DMS153 (cell line): ENCODE measurements around the gene TMEM125.

Source experiments
- DNase-seq: peaks from one replicate; lab custom pipeline; 2025; lab: John Stamatoyannopoulos, UW

TMEM125 gene

DNA sequence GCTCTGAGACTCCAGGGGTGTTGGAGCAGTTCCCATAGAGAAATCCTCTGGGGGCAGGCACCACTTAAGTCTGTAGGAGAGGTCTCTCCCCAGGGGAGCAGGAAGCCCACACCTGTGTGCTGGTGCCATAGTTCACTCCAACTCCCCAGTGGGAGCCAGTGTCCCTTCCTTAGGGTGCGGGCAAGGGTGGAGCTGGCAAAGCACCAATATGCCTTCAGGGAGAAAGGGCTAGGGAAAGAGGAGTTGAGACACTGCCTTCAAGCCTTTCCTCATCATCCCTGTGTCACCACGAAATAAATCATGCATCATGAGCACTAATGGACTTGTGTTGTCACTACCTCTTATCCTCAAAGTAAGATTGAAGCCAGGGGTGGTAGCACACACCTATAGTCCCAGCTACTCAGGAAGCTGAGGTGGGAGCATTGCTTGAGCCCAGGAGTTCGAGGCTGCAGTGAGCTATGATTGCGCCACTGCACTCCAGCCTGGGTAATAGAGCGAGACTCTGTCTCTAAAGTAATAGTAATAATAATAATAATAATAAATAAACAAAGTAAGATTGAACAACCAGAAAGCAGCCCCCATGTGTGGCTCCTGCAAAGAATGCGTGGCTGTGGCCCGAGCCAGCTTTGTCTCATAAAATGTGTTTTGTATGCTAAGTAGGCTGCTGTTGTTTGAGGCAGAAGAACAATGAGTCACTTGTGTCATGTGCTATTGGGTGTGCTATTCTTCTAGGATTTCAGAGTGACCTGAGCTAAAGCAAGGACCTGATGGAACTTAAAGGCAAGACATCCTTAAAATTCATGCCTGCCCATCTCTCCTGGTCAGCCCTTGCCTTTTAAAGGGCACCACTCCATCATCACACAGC, 24.3 kb downstream of the TMEM125 start:
- no peak for DNase-seq

DNA sequence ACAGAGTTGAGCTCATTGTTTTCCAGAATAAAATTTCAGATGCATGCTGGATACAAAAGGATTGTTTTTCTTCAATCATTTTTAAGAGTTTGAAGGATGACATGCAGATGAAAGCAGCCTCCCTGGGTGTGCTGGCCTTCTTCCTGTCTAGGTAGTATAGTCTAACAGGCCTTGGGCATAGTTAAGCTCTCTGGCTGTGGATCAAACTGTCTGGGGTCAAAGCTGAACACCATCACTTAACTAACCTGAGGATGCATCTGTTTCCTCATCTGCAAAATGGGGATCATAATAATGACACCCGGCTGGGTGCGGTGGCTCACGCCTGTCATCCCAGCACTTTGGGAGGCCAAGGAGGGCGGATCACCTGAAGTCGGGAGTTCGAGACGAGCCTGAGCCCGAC, 25.0 kb downstream of the TMEM125 start:
- DNase-seq = no peak

DNA sequence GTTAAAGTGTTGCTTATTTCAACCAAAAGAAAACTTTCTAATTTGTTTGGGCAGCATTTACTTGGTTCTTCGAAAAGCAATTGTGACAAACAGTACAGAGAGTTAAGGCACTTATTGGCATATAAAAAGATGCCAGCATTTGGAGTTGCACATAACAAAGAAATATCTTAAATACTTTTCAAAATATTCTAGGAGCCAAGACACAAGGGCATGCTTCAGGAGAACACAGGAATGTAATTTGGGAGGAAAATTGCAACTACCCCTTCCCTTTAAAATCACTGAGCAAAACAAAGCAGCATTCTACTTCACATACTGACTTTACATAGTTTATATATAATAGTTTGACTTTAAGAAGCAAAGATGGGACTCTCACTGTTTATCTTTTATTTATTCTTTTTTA, 26.4 kb downstream of the TMEM125 start:
- DNase-seq = no peak

DNA sequence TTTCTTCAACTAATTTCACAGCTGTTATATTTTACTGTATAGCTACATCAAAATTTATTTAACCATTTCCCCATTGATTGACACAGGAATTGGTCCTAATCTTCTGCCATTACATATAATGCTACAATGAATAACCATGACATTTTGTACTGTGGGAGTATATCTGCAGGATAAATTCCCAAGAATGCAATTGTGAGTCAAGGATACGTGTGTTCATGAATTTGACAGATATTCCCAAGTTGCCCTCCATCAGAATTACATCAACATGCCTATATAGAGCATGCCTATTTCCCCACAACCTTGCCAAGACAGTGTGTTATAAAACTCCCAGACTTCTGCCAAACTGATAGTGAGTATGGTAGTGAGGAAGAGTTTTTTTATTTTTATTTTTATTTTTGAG, 28.3 kb downstream of the TMEM125 start:
- no peak for DNase-seq

DNA sequence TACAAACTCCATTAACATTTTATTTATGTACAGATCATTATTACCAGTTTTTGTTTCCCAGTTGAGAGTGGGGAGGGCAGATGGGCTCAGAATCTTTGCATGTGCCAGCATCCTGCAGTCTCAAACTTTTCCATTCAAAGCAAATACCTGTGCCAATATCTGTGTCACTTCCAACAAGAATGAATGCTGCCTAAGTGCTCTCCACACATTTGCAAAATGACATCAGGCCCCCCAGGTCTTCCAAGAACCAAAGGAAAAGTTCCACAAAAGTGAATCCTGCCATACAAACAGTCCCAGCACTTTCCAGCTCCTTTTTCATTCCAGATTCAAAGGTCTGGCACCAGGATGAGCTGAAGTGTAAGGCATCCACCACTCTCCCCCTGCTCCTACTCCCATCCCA, 29.3 kb downstream of the TMEM125 start:
- no peak for DNase-seq

DNA sequence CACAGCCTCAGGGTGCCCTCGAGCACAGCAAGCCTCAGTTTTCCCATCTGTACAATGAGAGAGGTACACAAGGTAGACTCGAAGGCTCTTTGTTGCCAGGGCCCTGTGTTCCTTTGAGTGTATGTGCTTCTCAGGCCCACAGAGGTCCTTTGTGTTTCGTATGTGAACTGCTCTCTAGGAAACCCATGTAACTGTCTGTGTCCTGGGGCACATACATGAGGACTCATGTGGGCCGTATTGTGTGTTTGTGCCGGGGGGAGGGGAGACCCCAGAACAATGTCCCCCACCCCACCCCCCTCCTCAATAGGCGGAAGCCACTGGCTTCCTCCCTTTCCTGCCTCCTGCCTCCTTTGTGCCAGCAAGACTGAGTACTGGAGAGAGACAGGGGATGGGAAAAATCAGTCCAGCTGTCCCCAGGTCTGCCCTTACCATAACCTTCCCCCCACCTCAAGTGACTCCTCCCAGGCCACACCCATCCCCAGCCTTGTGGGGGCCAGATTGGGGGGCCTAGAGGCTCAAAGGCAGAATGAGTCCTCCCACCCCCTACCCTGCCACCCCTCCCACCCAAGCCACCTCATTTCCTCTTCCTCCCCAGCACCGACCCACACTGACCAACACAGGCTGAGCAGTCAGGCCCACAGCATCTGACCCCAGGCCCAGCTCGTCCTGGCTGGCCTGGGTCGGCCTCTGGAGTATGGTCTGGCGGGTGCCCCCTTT, 30.8 kb downstream of the TMEM125 start, which contains the start of gene TIE1:
TIE1 (plus strand) TSS at position 605 of the 717 bp plus-strand sequence; CDS start at position 695, 90 bp downstream.
- DNase-seq = no peak

DNA sequence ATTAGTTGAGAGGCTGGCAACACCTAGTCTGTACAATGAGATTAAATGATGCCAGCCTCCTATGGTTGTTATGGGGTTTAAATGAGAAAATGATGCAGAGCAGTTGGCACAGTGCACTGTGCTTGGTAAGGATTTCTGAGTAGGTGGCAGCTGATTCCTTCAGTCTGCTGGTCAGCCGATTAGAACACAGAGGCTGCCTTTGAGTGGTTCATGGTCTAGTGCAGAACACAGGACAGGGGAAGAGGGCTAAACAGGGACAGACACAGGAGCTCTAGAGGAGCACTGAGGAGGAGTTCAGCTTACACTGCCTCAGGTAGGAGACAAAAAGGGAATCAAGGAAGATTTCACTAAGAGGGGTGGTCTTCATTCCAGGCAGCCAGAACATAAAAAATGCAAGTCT, 32.4 kb downstream of the TMEM125 start:
- DNase-seq = no peak

DNA sequence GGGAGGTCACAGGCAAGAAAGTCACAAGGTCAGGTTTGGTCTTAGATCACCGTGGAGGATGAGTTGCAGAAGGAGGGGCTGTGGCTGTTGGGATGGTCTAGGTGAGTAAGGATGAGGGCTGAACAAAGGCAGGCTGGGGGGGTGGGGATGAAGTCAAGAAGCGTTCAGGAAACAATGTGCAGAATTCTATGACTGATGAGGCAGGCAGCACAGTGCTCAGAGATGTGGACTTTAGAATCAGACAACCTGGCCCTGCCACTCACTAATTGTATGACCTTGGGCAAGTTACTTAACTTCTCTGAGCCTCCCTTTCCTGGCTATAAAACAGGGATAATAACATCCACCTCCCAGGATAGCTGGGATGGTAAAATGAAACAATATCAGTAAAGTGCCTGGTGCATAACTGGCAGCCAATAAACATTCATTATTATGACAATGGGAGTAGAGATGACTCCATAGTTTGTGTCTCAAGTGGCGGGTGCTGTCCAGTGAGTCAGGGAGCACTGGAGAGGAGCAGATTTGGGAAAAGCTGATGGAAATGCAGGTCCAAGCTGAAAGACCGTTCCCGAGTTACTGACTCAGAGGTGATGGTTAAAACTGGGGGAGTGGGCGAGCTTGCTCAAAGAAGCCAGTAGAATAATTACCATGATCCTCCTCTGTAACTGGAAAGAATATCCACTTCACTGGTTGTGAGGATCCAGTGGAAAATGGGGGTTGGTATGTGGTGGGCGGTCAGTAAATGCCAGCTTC, 33.1 kb downstream of the TMEM125 start:
- DNase-seq = no peak

DNA sequence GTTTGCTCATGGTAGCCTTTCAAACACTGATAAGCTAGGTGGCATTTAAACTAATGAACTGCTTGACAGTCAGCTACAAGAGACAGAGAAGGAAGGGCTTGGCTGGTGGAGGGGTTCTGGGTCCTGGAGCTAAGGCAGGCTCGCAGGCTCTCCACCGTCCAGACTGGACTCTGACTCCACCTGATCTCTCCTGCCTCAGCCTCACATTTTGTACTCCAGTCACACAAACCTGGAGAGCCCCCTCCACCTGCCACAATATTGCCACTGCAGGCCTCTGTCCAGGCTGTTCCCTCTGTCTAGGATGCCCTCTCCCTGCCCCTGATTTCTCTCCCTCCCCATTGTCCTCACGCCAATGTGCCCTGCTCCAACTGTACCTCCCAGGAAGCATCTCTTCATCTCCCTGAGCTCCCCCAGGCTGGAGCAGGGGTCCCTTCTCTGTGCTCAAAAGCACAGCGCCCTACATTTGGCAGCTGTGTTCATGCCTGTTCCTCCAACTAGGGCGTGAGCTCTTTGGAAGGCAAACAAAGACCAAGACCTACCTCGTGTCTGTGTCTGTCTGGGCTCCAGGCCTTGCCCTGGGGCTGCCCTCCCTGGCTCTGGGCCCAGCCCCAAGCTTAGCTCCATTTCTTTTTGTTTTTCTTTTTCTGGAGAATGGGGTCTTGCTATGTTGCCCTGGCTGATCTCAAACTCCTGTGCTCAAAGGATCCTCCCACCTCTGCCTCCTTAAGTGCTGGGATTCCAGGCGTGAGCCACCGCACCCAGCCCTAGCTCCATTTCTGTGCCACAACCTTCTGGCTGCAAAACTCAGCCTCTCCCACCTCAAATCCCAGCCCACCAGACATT, 33.9 kb downstream of the TMEM125 start:
- no peak for DNase-seq

DNA sequence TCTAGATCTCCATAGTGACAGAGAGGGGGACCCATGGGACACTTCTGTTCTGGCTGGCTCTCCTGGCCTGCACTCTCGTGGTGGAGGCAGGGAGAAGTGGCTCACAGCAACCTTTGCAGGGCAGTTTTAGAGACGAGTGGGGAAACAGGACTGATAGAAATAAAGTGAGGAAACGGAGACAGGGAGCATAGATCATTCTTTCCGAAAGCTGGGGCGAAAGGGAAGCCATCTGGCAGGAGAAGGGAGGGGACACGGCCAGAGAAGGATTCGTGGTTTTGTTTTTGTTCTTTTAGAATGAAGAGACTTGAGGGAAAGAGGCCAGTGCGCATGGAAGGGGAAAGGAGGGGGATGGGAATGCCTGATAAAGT, 34.5 kb downstream of the TMEM125 start:
- DNase-seq = no peak

DNA sequence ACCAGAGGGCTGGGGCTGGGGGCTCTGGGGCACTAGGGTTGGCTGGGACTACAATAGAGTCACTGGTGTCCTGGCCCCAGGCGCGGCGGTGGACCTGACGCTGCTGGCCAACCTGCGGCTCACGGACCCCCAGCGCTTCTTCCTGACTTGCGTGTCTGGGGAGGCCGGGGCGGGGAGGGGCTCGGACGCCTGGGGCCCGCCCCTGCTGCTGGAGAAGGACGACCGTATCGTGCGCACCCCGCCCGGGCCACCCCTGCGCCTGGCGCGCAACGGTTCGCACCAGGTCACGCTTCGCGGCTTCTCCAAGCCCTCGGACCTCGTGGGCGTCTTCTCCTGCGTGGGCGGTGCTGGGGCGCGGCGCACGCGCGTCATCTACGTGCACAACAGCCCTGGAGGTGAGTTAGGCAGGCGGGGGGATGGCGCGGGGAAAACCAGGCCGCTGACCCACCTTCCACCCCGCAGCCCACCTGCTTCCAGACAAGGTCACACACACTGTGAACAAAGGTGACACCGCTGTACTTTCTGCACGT, 35.1 kb downstream of the TMEM125 start:
- DNase-seq = no peak

DNA sequence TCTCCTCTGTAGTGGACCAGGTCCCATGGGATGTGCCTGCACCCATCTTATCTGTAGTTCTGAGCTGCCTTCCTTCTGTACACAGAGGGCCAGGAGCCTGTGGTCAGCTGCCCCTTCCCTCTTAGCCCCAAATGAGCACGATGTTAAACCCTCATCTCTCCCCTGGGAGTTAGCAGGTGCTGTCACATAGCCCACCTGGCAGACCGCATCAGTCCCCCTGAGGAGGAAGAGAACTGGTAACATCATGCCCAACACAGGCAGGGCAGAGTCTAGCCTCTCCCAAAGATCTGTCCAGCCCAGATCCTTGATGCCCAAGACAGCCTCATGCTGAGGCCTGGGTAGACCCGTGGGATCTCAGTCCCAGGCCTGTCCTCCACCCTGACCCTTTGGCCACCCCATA, 35.7 kb downstream of the TMEM125 start:
- DNase-seq = no peak

DNA sequence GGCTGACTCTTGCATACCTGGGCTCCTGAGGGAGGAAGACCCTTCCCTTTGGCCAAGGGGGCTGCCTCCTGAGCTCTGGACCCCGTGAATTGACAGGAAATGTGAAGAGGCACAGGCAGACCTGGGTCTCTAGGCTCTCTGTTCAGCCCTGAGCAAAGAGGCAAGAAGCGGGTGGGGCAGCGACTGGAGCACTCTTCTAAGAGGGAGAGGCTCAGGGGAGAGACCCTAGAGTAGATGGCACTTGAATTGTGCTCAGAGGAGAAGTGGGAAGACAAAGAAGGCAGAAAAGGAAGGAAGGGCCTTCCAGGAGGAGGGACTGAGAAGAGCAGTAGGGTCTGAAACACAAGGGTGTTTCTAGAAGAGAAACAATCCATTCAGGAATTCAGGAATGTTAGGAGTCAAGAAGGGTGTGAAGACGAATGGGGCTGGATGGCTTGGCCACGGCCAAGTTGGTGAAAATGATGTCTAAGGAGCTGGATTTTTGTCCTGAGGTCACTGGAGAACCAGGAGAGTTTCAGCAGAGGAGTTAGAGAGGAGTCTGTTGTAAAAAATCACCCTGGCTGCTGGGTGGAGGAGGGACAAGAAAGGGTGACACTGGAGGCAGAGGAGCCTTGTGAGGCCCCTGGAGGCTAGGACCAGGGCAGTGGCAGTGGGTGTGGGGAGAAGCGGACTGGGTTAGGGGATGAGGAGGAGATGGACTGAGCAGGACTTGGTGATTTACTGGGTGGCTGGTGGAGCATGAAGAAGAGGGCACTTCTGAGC, 36.3 kb downstream of the TMEM125 start:
- DNase-seq = no peak

DNA sequence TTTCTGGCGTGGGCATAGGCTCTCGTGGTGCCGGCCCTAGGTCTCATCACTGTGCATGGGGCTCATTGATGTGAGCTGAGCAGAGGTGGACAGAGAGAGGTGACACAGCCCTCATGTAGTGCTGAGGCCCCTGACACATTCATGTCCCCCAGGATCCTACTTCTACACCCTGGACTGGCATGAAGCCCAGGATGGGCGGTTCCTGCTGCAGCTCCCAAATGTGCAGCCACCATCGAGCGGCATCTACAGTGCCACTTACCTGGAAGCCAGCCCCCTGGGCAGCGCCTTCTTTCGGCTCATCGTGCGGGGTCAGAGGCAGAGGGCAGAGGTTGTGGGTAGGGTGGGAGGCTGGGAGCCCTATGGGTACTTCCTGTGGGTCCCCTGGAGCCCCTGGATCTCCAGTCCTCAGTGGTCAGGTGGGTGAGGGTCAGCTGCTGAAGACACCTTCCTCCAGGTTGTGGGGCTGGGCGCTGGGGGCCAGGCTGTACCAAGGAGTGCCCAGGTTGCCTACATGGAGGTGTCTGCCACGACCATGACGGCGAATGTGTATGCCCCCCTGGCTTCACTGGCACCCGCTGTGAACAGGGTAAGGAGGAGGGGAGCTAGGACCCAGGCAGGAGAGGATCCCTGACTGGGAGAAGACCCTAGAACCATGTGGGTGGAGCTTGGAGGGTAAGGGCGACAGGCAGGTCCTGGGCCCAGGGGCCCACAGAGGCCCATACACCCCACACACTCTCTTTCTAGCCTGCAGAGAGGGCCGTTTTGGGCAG, 37.1 kb downstream of the TMEM125 start:
- DNase-seq = peak; percentile 21

DNA sequence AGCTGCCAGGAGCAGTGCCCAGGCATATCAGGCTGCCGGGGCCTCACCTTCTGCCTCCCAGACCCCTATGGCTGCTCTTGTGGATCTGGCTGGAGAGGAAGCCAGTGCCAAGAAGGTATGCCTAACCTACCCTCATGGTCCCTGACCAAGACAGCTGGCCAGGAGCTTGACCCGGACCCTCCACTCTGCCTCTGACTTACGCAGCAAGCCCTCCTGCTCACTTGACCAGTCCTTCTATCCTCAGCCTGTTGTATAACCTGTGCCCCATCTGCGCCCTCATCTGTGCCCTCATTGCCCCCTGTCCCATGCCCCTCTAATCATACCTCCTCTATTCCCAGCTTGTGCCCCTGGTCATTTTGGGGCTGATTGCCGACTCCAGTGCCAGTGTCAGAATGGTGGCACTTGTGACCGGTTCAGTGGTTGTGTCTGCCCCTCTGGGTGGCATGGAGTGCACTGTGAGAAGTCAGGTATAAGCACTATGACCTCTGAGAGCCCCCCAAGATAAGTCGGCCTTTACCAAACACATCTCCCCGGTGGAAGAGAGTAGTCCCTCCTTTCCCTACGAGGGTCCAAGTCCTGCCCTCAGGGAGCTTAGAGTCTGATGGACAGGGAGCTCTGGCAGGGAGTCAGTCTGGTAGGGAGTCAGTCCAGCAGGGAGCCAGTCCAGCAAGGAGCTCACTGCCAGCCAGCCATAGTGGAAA, 37.8 kb downstream of the TMEM125 start:
- DNase-seq = no peak

DNA sequence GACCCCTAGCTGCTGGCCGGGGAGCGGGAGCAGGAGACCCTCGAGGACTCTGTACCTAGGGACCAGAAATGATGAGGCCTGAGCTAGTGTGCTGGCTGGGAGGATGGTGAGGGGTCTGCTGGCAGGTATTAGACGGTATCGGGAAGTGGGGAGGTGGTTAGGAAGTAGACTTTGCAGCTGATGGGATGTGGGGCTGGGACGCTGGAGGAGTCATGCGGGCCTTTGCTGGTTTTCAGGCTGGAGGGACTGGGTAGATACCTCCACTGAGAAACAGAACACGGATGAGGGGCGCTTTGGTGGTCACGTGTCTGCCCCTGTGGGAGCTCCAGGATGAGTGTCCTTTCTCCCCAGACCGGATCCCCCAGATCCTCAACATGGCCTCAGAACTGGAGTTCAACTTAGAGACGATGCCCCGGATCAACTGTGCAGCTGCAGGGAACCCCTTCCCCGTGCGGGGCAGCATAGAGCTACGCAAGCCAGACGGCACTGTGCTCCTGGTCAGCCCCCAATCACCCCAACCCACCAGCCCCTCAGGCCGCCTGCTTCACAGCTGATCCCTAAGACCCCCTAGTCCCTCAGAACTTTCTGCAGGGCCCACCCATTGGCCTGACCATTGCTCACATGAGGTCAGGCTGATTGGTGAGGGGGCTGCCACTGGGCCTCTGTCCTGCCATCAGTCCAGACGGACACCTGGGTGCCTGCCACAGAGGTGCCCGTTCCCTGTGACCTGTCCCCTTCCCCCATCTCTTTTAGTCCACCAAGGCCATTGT, 39.0 kb downstream of the TMEM125 start:
- no peak for DNase-seq

DNA sequence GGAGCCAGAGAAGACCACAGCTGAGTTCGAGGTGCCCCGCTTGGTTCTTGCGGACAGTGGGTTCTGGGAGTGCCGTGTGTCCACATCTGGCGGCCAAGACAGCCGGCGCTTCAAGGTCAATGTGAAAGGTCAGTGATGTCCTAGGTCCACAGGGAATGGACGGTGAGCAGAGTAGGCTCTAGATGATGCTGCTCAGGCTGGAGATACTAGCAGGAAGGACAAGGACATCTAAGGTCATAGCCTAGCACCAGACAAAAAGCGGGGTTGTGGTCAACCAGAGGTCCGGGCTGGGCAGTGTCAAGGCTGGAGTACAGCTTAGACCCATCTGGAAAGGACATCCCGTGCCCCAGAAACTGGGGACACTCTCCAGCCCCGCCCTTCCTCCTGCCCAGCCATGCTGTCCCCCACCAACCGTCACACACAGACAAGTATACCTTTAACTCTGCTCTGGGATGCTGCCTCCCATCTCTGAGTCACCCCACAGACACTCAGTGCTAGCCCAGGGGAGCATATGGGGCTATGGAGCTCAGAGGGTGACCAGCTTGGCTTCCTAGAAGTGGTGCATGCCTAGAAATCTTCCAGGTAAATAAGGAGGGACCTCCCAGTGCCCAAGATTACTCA, 39.7 kb downstream of the TMEM125 start:
- no peak for DNase-seq

DNA sequence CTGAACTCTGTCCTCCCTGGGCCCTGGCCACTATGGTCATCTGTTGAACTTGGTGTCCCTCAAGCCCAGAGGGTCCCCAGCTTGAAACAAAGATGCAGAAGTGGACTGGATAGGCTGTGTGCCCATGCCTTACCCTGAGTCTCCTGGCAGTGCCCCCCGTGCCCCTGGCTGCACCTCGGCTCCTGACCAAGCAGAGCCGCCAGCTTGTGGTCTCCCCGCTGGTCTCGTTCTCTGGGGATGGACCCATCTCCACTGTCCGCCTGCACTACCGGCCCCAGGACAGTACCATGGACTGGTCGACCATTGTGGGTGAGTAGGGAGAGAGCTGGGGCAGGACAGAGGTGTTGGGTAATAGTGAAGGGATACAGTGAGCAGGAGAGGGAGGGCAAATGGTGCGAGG, 41.7 kb downstream of the TMEM125 start:
- no peak for DNase-seq
